K562 (cell line): ENCODE results near the gene CD300H. TPM values are rescaled to one million over a fixed set of nuclear protein-coding genes. Genes with fewer than 3 reads are reported as not detected.

Experiments
- CHAMP1 ChIP-seq: fragments of 450-650 bp; IDR thresholded peaks from 2 replicates; pipeline ENCODE4 v1.6.1; 2016; ENCODE audit warnings: mild to moderate bottlenecking
- EHMT2 ChIP-seq: fragments of 450-650 bp; IDR thresholded peaks from 2 replicates; pipeline ENCODE4 v1.6.1; 2018; ENCODE audit warnings: antibody characterized with exemption
- PHF20 ChIP-seq: fragments of 450-650 bp; IDR thresholded peaks from 2 replicates; pipeline ENCODE4 v1.6.1; 2018; ENCODE audit not compliant: partially characterized antibody
- TEAD4 ChIP-seq, 2 experiments: sonication (generic) in 1 of 2; formaldehyde crosslinking in 1 of 2; IDR thresholded peaks; 2 replicates each; pipeline versions ENCODE4 v1.6.1 to v1.8.0; 2012 to 2022; ENCODE audit warnings: borderline replicate concordance in 1 of 2, inconsistent platforms in 1 of 2, low read length in 1 of 2, mild to moderate bottlenecking in 1 of 2, missing genetic modification reagents in 1 of 2
- ZBTB11 ChIP-seq, 3 experiments: fragments of 200-800 bp in 1 of 3; fragments of 250-450 bp in 1 of 3; fragments of 450-650 bp in 1 of 3; sonication (Bioruptor Pico) in 1 of 3; sonication (Bioruptor generic) in 1 of 3; formaldehyde crosslinking in 1 of 3; IDR thresholded peaks; 2 replicates each; pipeline versions ENCODE4 v1.6.1 to v1.8.0; 2016 to 2022; ENCODE audit warnings: mild to moderate bottlenecking in 2 of 3, missing genetic modification characterization in 2 of 3, missing compliant biosample characterization in 1 of 3, moderate library complexity in 1 of 3
- ZBTB33 ChIP-seq: sonication (generic); formaldehyde crosslinking; IDR thresholded peaks from 2 replicates; pipeline ENCODE4 v1.8.1; 2023; ENCODE audit warnings: mild to moderate bottlenecking, missing genetic modification reagents
- ZNF184 ChIP-seq: sonication (generic); formaldehyde crosslinking; IDR thresholded peaks from 2 replicates; pipeline ENCODE4 v1.5.0; 2020; ENCODE audit warnings: missing genetic modification reagents
- ZNF318 ChIP-seq, 2 experiments: fragments of 450-650 bp; IDR thresholded peaks; 2 replicates each; pipeline ENCODE4 v1.6.1; 2016; ENCODE audit warnings: mild to moderate bottlenecking in 2 of 2, borderline replicate concordance in 1 of 2, low read depth in 1 of 2, moderate library complexity in 1 of 2
- polyA plus RNA-seq, 8 experiments: library from polyadenylated mRNA; depleted of rRNA in 4 of 8; stranded (reverse) in 5 of 8; unstranded in 3 of 8; fragments of >200 nt; fragmentation: Nextera tagmentation in 2 of 8; fragmentation: Illumina TruSeq in 1 of 8; extraction: Ambion mirVana in 2 of 8; extraction: Trizol in 1 of 8; gene quantifications; 2 replicates each; pipeline versions ENCODE4 v1.2.1 to v1.2.3, GENCODE V29; 2011 to 2014; ENCODE audit warnings: inconsistent platforms in 1 of 8, missing spikeins in 1 of 8
- total RNA-seq, 7 experiments: library from RNA; depleted of rRNA in 6 of 7; stranded (reverse); fragments of >200 nt in 6 of 7; fragmentation: Illumina TruSeq in 2 of 7; extraction: Trizol in 2 of 7; gene quantifications; 2 replicates each; pipeline versions ENCODE4 v1.2.1 to v1.2.3, GENCODE V29; 2011 to 2021; ENCODE audit warnings: low replicate concordance in 1 of 7

CD300H gene
- total and polyA plus RNA-seq, 9 of the 15 experiments (the other 6 are each of a cell fraction or from before 2014, with no cell fraction given): not detected

GRCh38 chr17:74513987-74514631 is 53.2 kb downstream of the CD300H start (continued):
- TF ChIP-seq ZBTB33 (CRISPR knock-in tag) (peak; percentile 50; the same call in 1 of the 2 replicates), TEAD4 (IDR thresholded peaks at IDR 0.05; ENCODE audit: low read length) (peak; percentile 61; the same call in 1 of the 2 replicates), TEAD4 (CRISPR knock-in tag; IDR thresholded peaks at IDR 0.05; ENCODE audit: borderline replicate concordance) (no peak), EHMT2 (no peak), CHAMP1 (no peak), ZNF184 (CRISPR knock-in tag) (no peak), PHF20 (peak; percentile 41), ZBTB11 (CRISPR knock-in tag; IDR thresholded peaks at IDR 0.05) (peak in 1 of 3 experiments; percentile 46; a peak in 1 of 6 replicates), ZNF318 (IDR thresholded peaks at IDR 0.05; ENCODE audit: borderline replicate concordance in 1 of 2, low read depth in 1 of 2) (peak in 1 of 2 experiments; percentile 92; a peak in 2 of 4 replicates)
